ENCODE data around the gene EHBP1. TPM values are rescaled to one million over a fixed set of nuclear protein-coding genes. Genes with fewer than 3 reads are reported as not detected.
"Not testable (repeated sequence)": the region's sequence is repeated elsewhere in the genome, so short reads cannot be mapped to it uniquely, and the experiment has no call there.

Gene EHBP1
- total RNA-seq, 2 experiments from 2014 or later: 21.4 to 22.3 TPM

GRCh38 chr2:63013438-63013837 lies 307.9 kb downstream of the EHBP1 start:
- intact Hi-C loops (cut with DNase I, micrococcal nuclease): loop anchor here in 1 of 2 experiments (5.0 kb wide), 1 partner anchor 524 kb away; no protein-coding TSS in a partner anchor
- H3K9me3 Mint-ChIP-seq: no peaks in the 10 kb centered on the region
- Histone ChIP-seq H3K4me3 (ENCODE audit: low read length) (no peak overlapping the region), H3K9me3 (ENCODE audit: control insufficient read depth in 1 of 2, insufficient read depth in 1 of 2, low read length in 2 of 2) (no peaks in the 10 kb centered on the region), H3K4me1 (ENCODE audit: insufficient read depth, low read length) (no peaks in the 10 kb centered on the region), H3K36me3 (ENCODE audit: insufficient read depth, low read length) (no peaks in the 10 kb centered on the region), H3K27me3 (ENCODE audit: control insufficient read depth in 1 of 2, insufficient read depth in 2 of 2, low read length in 2 of 2) (no peaks in the 10 kb centered on the region), H3K27ac (ENCODE audit: low read depth in 1 of 2, low read length in 2 of 2) (no peak overlapping the region)
- ATAC-seq (ENCODE audit: poor library complexity): no peak
- peaks cover 24% of the 10 kb centered on the region for H3K36me3 Mint-ChIP-seq (ENCODE audit: low read depth)
- POLR2A ChIA-PET: interaction anchor here (0.6 kb wide), 1 partner anchor 226 kb away, joined by 3 read pairs; no protein-coding TSS in a partner anchor
- TF ChIP-seq, protein P1, sequence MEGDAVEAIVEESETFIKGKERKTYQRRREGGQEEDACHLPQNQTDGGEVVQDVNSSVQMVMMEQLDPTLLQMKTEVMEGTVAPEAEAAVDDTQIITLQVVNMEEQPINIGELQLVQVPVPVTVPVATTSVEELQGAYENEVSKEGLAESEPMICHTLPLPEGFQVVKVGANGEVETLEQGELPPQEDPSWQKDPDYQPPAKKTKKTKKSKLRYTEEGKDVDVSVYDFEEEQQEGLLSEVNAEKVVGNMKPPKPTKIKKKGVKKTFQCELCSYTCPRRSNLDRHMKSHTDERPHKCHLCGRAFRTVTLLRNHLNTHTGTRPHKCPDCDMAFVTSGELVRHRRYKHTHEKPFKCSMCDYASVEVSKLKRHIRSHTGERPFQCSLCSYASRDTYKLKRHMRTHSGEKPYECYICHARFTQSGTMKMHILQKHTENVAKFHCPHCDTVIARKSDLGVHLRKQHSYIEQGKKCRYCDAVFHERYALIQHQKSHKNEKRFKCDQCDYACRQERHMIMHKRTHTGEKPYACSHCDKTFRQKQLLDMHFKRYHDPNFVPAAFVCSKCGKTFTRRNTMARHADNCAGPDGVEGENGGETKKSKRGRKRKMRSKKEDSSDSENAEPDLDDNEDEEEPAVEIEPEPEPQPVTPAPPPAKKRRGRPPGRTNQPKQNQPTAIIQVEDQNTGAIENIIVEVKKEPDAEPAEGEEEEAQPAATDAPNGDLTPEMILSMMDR (IDR thresholded peaks at IDR 0.05): no peak
- no peak overlapping the region for H3K4me3 Mint-ChIP-seq
- H3K4me1 Mint-ChIP-seq (ENCODE audit: low read depth): no peaks in the 10 kb centered on the region
- no peaks in the 10 kb centered on the region for H3K27me3 Mint-ChIP-seq
- no peak overlapping the region for H3K27ac Mint-ChIP-seq
- no peak for DNase-seq
- CTCF ChIA-PET: no interaction called here

- Histone ChIP-seq H3K4me3 (ENCODE audit: low read length) (no peak overlapping the region), H3K27ac (ENCODE audit: low read depth in 1 of 2, low read length in 2 of 2) (no peak overlapping the region), H3K4me1 (ENCODE audit: insufficient read depth, low read length) (no peaks in the 10 kb centered on the region), H3K27me3 (ENCODE audit: control insufficient read depth in 1 of 2, insufficient read depth in 2 of 2, low read length in 2 of 2) (no peaks in the 10 kb centered on the region), H3K9me3 (ENCODE audit: control insufficient read depth in 1 of 2, insufficient read depth in 1 of 2, low read length in 2 of 2) (no peaks in the 10 kb centered on the region), H3K36me3 (ENCODE audit: insufficient read depth, low read length) (no peaks in the 10 kb centered on the region)
- POLR2A ChIA-PET: no interaction called here
- Mint-ChIP-seq H3K36me3 (ENCODE audit: low read depth) (peaks cover 24% of the 10 kb centered on the region), H3K9me3 (no peaks in the 10 kb centered on the region), H3K4me3 (no peak overlapping the region), H3K27ac (no peak overlapping the region), H3K27me3 (no peaks in the 10 kb centered on the region), H3K4me1 (ENCODE audit: low read depth) (no peaks in the 10 kb centered on the region)
- DNase-seq: no peak
- intact Hi-C loops (cut with DNase I, micrococcal nuclease): no loop called here
- TF ChIP-seq, protein P1 (IDR thresholded peaks at IDR 0.05): no peak
- CTCF ChIA-PET: no interaction called here
- no peak for ATAC-seq (ENCODE audit: poor library complexity)
These were observed 309.9 kb downstream of the EHBP1 start for GRCh38 chr2:63015389-63015788.

DNA sequence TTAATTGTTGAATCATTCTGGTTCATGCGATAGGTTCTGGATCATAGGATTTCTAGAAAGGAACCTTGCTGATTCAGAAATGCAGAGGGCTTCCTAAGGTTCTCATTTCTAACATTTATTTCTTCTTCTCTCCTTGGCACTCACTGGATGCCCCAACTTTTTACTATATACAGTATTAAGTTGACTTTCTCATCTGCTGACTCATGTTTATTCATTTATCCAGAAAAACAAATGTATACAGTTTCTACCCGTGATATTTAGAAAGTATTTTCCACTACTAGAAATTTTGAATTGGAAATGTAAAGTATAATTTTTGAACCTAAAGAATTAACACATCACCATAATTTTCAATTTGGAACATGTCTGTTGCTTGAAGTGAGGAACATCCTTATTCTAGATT lies 312.9 kb downstream of the EHBP1 start:
- no peaks in the 10 kb centered on the region for H3K4me1 Mint-ChIP-seq (ENCODE audit: low read depth)
- H3K27me3 Mint-ChIP-seq: no peaks in the 10 kb centered on the region
- H3K27me3 ChIP-seq (ENCODE audit: control insufficient read depth in 1 of 2, insufficient read depth in 2 of 2, low read length in 2 of 2): no peaks in the 10 kb centered on the region
- ChIA-PET POLR2A (no interaction called here), CTCF (no interaction called here)
- H3K9me3 ChIP-seq (ENCODE audit: control insufficient read depth in 1 of 2, insufficient read depth in 1 of 2, low read length in 2 of 2): no peaks in the 10 kb centered on the region
- no peak for ATAC-seq (ENCODE audit: poor library complexity)
- H3K27ac ChIP-seq (ENCODE audit: low read depth in 1 of 2, low read length in 2 of 2): no peak overlapping the region
- H3K4me3 Mint-ChIP-seq: no peak overlapping the region
- TF ChIP-seq, protein P1 (IDR thresholded peaks at IDR 0.05): no peak
- peaks cover 28% of the 10 kb centered on the region for H3K36me3 Mint-ChIP-seq (ENCODE audit: low read depth)
- no peaks in the 10 kb centered on the region for H3K9me3 Mint-ChIP-seq
- intact Hi-C loops (cut with DNase I, micrococcal nuclease): no loop called here
- H3K27ac Mint-ChIP-seq: no peak overlapping the region
- peaks cover 2% of the 10 kb centered on the region for H3K36me3 ChIP-seq (ENCODE audit: insufficient read depth, low read length)
- no peaks in the 10 kb centered on the region for H3K4me1 ChIP-seq (ENCODE audit: insufficient read depth, low read length)
- H3K4me3 ChIP-seq (ENCODE audit: low read length): no peak overlapping the region
- no peak for DNase-seq

GRCh38 chr2:63019686-63020085 lies 314.2 kb downstream of the EHBP1 start:
- H3K36me3 Mint-ChIP-seq (ENCODE audit: low read depth): peaks cover 22% of the 10 kb centered on the region
- H3K4me1 Mint-ChIP-seq (ENCODE audit: low read depth); H3K27me3 ChIP-seq (ENCODE audit: control insufficient read depth in 1 of 2, insufficient read depth in 2 of 2, low read length in 2 of 2); DNase-seq; H3K27ac ChIP-seq (ENCODE audit: low read depth in 1 of 2, low read length in 2 of 2); ATAC-seq (ENCODE audit: poor library complexity); POLR2A ChIA-PET; H3K27me3 Mint-ChIP-seq; intact Hi-C loops (cut with DNase I, micrococcal nuclease); H3K9me3 ChIP-seq (ENCODE audit: control insufficient read depth in 1 of 2, insufficient read depth in 1 of 2, low read length in 2 of 2); H3K4me3 Mint-ChIP-seq; H3K4me3 ChIP-seq (ENCODE audit: low read length); H3K4me1 ChIP-seq (ENCODE audit: insufficient read depth, low read length); H3K9me3 Mint-ChIP-seq; H3K36me3 ChIP-seq (ENCODE audit: insufficient read depth, low read length); CTCF ChIA-PET; H3K27ac Mint-ChIP-seq: not testable (repeated sequence)

Data from CD4-positive, alpha-beta T cell (primary cell).